NB4 (cell line): ENCODE measurements around the gene NHLRC4.

ENCODE experiments used
- CTCF ChIP-seq: IDR thresholded peaks from one replicate; pipeline ENCODE4 v1.5.1; 2012; ENCODE audit warnings: low read depth, low read length
- MAX ChIP-seq: IDR thresholded peaks from 2 replicates; pipeline ENCODE4 v1.6.1; 2011; ENCODE audit warnings: low read depth, low read length

GRCh38 chr16:556474-557173 is 10.2 kb upstream of the NHLRC4 start:
- no peak for TF ChIP-seq MAX
- TF ChIP-seq CTCF: no peak
